K562 (cell line): Measurements from ENCODE around the gene DPPA2. TPM values are rescaled to one million over a fixed set of nuclear protein-coding genes. Genes with fewer than 3 reads are reported as not detected.

Source experiments
- ATAC-seq: fragments of 200-7000 bp; cut with Tn5 transposase; 3 replicates; pipeline ENCODE4 v1.9.1; 2020; ENCODE audit warnings: moderate library complexity
- BruUV-seq: library from RNA; stranded (reverse); fragments of 400-500 nt; replicated peaks from 2 replicates; lab custom pipeline; 2021; lab: Mats Ljungman, UMichigan
- CTCF ChIA-PET: fragments of 300-600 bp; formaldehyde crosslinking; extraction: SDS; loops from one replicate; lab custom pipeline; 2021; ENCODE audit warnings: low intra/inter-chr PET ratio; lab: Yijun Ruan, JAX
- POLR2A ChIA-PET: fragments of 300-600, 350-650 bp; sonication (Branson Sonifier 250); formaldehyde crosslinking; extraction: SDS; loops from one replicate; lab custom pipeline; 2021; ENCODE audit warnings: antibody characterized with exemption, inconsistent platforms; lab: Yijun Ruan, JAX
- DNase-seq, 4 experiments: peaks; one replicate each; pipeline versions ENCODE4 v3.0.0 to v3.0.0-alpha.2; 2011 to 2018; ENCODE audit warnings: low spot score in 3 of 4, mixed read lengths in 3 of 4; ENCODE audit errors: extremely low read depth in 1 of 4
- FAIRE-seq: peaks from 2 replicates; lab custom pipeline; 2011; peaks lifted over from hg19 to GRCh38; lab: Jason Lieb, UNC
- H2AFZ ChIP-seq: 2 replicates; pipeline ENCODE4 v1.6.0; 2011; ENCODE audit warnings: low read depth, low read length, control low read depth, inconsistent platforms
- H3K27ac ChIP-seq: fragments of 200-600 bp; 3 replicates; pipeline ENCODE4 v1.8.0; 2011; ENCODE audit warnings: low read depth, mild to moderate bottlenecking, control low read depth, inconsistent platforms, low read length, moderate library complexity, mixed read lengths; ENCODE audit errors: extremely low read depth
- H3K27me3 ChIP-seq, 2 experiments: fragments of 300-600 bp in 1 of 2; 2 replicates in 1 of 2; 3 replicates in 1 of 2; pipeline versions ENCODE4 v1.6.0 to v1.8.0; 2011; ENCODE audit warnings: inconsistent platforms in 2 of 2, low read length in 2 of 2, mild to moderate bottlenecking in 1 of 2, mixed read lengths in 1 of 2, moderate library complexity in 1 of 2; ENCODE audit not compliant: control insufficient read depth in 2 of 2, insufficient read depth in 2 of 2
- H3K36me3 ChIP-seq: fragments of 300-600 bp; 3 replicates; pipeline ENCODE4 v1.8.0; 2011; ENCODE audit warnings: mild to moderate bottlenecking, low read length, inconsistent platforms; ENCODE audit not compliant: control insufficient read depth, insufficient read depth
- H3K4me1 ChIP-seq, 2 experiments: fragments of 200-600 bp in 1 of 2; replicated peaks in 1 of 2; 2 replicates in 1 of 2; 3 replicates in 1 of 2; pipeline versions ENCODE4 v1.5.1 to v1.8.0; 2011; ENCODE audit warnings: inconsistent platforms in 2 of 2, low read length in 2 of 2, mild to moderate bottlenecking in 1 of 2, mixed read lengths in 1 of 2, moderate library complexity in 1 of 2; ENCODE audit not compliant: control insufficient read depth in 2 of 2, insufficient read depth in 2 of 2
- H3K4me2 ChIP-seq: 2 replicates; pipeline ENCODE4 v1.6.1; 2011; ENCODE audit warnings: low read length, control low read depth, inconsistent platforms, mixed read lengths; ENCODE audit not compliant: insufficient read depth
- H3K4me3 ChIP-seq: fragments of 200-600 bp; sonication (generic), shearing (Covaris generic); 2 replicates; pipeline ENCODE4 v1.5.1; 2016; ENCODE audit warnings: control low read depth, inconsistent platforms
- H3K79me2 ChIP-seq: fragments of 200-600 bp; 3 replicates; pipeline ENCODE4 v1.8.0; 2011; ENCODE audit warnings: low read length, inconsistent platforms; ENCODE audit not compliant: control insufficient read depth, insufficient read depth
- H3K9ac ChIP-seq, 2 experiments: 2 replicates each; pipeline versions ENCODE4 v1.6.0 to v1.6.1; 2011; ENCODE audit warnings: low read depth in 2 of 2, low read length in 2 of 2, control low read depth in 1 of 2, inconsistent platforms in 1 of 2, mild to moderate bottlenecking in 1 of 2, mixed read lengths in 1 of 2; ENCODE audit not compliant: insufficient read depth in 1 of 2
- H3K9me1 ChIP-seq: one replicate; pipeline ENCODE4 v1.6.0; 2011; ENCODE audit warnings: inconsistent platforms, mild to moderate bottlenecking, low read length, moderate library complexity; ENCODE audit not compliant: control insufficient read depth, insufficient read depth
- H3K9me3 ChIP-seq: replicated peaks from 2 replicates; pipeline ENCODE4 v1.5.1; 2011; ENCODE audit warnings: low read depth, low read length, inconsistent platforms; ENCODE audit not compliant: control insufficient read depth, insufficient read depth
- H4K20me1 ChIP-seq: replicated peaks from 2 replicates; pipeline ENCODE4 v1.6.1; 2011; ENCODE audit warnings: low read length, inconsistent platforms, mixed read lengths; ENCODE audit not compliant: control insufficient read depth, insufficient read depth
- ATF7 ChIP-seq: fragments of 450-650 bp; IDR thresholded peaks from 2 replicates; pipeline ENCODE4 v1.7.1; 2014; ENCODE audit warnings: mild to moderate bottlenecking, moderate library complexity
- C11orf30 ChIP-seq: fragments of 450-650 bp; IDR thresholded peaks from 2 replicates; pipeline ENCODE4 v1.6.1; 2016; ENCODE audit warnings: low read depth, mild to moderate bottlenecking
- CTBP1 ChIP-seq: fragments of 450-650 bp; IDR thresholded peaks from 2 replicates; pipeline ENCODE4 v1.6.1; 2016; ENCODE audit warnings: borderline replicate concordance
- GATA2 ChIP-seq: sonication (generic); formaldehyde crosslinking; IDR thresholded peaks from 2 replicates; pipeline ENCODE4 v1.4.0; 2020; ENCODE audit warnings: mild to moderate bottlenecking, missing genetic modification reagents
- MECOM ChIP-seq: fragments of 250-450 bp; sonication (Bioruptor Pico); IDR thresholded peaks from 2 replicates; pipeline ENCODE4 v1.8.0; 2022; ENCODE audit warnings: inconsistent platforms
- PML ChIP-seq: IDR thresholded peaks from 2 replicates; pipeline ENCODE4 v1.6.1; 2012; ENCODE audit warnings: low read length, inconsistent platforms
- RBM15 ChIP-seq: fragments of 200-400 bp; formaldehyde crosslinking; IDR thresholded peaks from 2 replicates; pipeline ENCODE4 v1.6.1; 2018; ENCODE audit warnings: mild to moderate bottlenecking, low read length, moderate library complexity; ENCODE audit not compliant: insufficient read depth
- REST ChIP-seq, 2 experiments: fragments of 450-650 bp; formaldehyde crosslinking in 1 of 2; IDR thresholded peaks; 2 replicates each; pipeline versions ENCODE4 v1.4.0 to v1.6.1; 2014 to 2020; ENCODE audit warnings: mild to moderate bottlenecking in 2 of 2, borderline replicate concordance in 1 of 2, low read depth in 1 of 2
- SPI1 ChIP-seq: IDR thresholded peaks from 2 replicates; pipeline ENCODE4 v1.6.1; 2011; ENCODE audit warnings: low read depth, low read length, control low read depth, borderline replicate concordance
- TSHZ1 ChIP-seq: fragments of 250-450 bp; sonication (Bioruptor Pico); IDR thresholded peaks from 2 replicates; pipeline ENCODE4 v1.4.0; 2020; ENCODE audit warnings: mild to moderate bottlenecking, moderate library complexity
- ZNF232 ChIP-seq: sonication (generic); formaldehyde crosslinking; IDR thresholded peaks from 2 replicates; pipeline ENCODE4 v1.8.0; 2022; ENCODE audit warnings: mild to moderate bottlenecking, missing genetic modification reagents
- WGBS: fragments of 100-300 bp; shearing (Covaris generic); methylation state at CpG from one replicate; pipeline ENCODE4 v1.1.6; 2016; ENCODE audit warnings: low coverage, mixed read lengths; ENCODE audit not compliant: insufficient coverage; ENCODE audit errors: missing lambda C conversion rate; 5-methylcytosine and 5-hydroxymethylcytosine counted together
- in situ Hi-C: fragments of 300-500 bp; cut with MboI; formaldehyde crosslinking; loops from 4 replicates; pipeline ENCODE4 v1.15.0; 2018; ENCODE audit warnings: inconsistent platforms, mixed read lengths
- intact Hi-C: fragments of 100-400 bp; cut with micrococcal nuclease; formaldehyde crosslinking; loops from 2 replicates; pipeline ENCODE4 v1.14.2; 2022
- polyA plus RNA-seq, 8 experiments: library from polyadenylated mRNA; depleted of rRNA in 4 of 8; stranded (reverse) in 5 of 8; unstranded in 3 of 8; fragments of >200 nt; fragmentation: Nextera tagmentation in 2 of 8; fragmentation: Illumina TruSeq in 1 of 8; extraction: Ambion mirVana in 2 of 8; extraction: Trizol in 1 of 8; gene quantifications; 2 replicates each; pipeline versions ENCODE4 v1.2.1 to v1.2.3, GENCODE V29; 2011 to 2014; ENCODE audit warnings: inconsistent platforms in 1 of 8, missing spikeins in 1 of 8
- total RNA-seq, 7 experiments: library from RNA; depleted of rRNA in 6 of 7; stranded (reverse); fragments of >200 nt in 6 of 7; fragmentation: Illumina TruSeq in 2 of 7; extraction: Trizol in 2 of 7; gene quantifications; 2 replicates each; pipeline versions ENCODE4 v1.2.1 to v1.2.3, GENCODE V29; 2011 to 2021; ENCODE audit warnings: low replicate concordance in 1 of 7

DPPA2 gene
- total and polyA plus RNA-seq, 9 of the 15 experiments (the other 6 are each of a cell fraction or from before 2014, with no cell fraction given), result 0.04 TPM; not detected in 8

- no peak for ATAC-seq
- no TSS peak for BruUV-seq
Measured at GRCh38 chr3:109325657-109326056, 9.3 kb upstream of the DPPA2 start.

More at GRCh38 chr3:109325657-109326056, 9.3 kb upstream of the DPPA2 start:
- H3K9ac ChIP-seq, result no peak overlapping the region
- no peaks in the 10 kb centered on the region for H4K20me1 ChIP-seq
- in situ Hi-C loops, result no loop called here
- H3K27ac ChIP-seq, result no peak overlapping the region
- no peak overlapping the region for H2AFZ ChIP-seq
- no peaks in the 10 kb centered on the region for H3K4me1 ChIP-seq
- H3K36me3 ChIP-seq, result no peaks in the 10 kb centered on the region
- FAIRE-seq (no peak), DNase-seq (no peak)
- no peaks in the 10 kb centered on the region for H3K27me3 ChIP-seq
- H3K4me3 ChIP-seq, result no peak overlapping the region
- POLR2A ChIA-PET, result no interaction called here
- CTCF ChIA-PET, result no interaction called here
- no peak for TF ChIP-seq ATF7
- no peak for TF ChIP-seq REST (IDR thresholded peaks at IDR 0.05; ENCODE audit: borderline replicate concordance)
- TF ChIP-seq REST (CRISPR knock-in tag; IDR thresholded peaks at IDR 0.05; ENCODE audit: low read depth), result no peak
- TF ChIP-seq TSHZ1 (CRISPR knock-in tag), result no peak
- TF ChIP-seq SPI1, result no peak
- TF ChIP-seq PML, result no peak
- no peak for TF ChIP-seq C11orf30
- no peak for TF ChIP-seq RBM15
- TF ChIP-seq GATA2, result no peak
- no peak for TF ChIP-seq ZNF232 (CRISPR knock-in tag)
- no peak for TF ChIP-seq MECOM
- no peak for TF ChIP-seq CTBP1
- H3K79me2 ChIP-seq, result no peaks in the 10 kb centered on the region
- H3K9me3 ChIP-seq, result no peaks in the 10 kb centered on the region
- intact Hi-C loops, result no loop called here
- WGBS, result 0% methylated on average over 3 of the region's 3 CpGs
- H3K4me2 ChIP-seq, result no peak overlapping the region
- H3K9me1 ChIP-seq, result no peaks in the 10 kb centered on the region
